WTC11 (cell line): ENCODE data around the gene CCNA2.

Source experiments
- JUN ChIP-seq: sonication (generic); formaldehyde crosslinking; IDR thresholded peaks from 2 replicates; pipeline ENCODE4 v1.8.0; 2023; ENCODE audit warnings: mild to moderate bottlenecking, missing genetic modification reagents
- NR3C1 ChIP-seq: sonication (generic); formaldehyde crosslinking; conservative IDR thresholded peaks from 2 replicates; pipeline ENCODE4 v1.8.1; 2023; ENCODE audit warnings: low read depth, mild to moderate bottlenecking, missing genetic modification reagents
- SP1 ChIP-seq: sonication (generic); formaldehyde crosslinking; conservative IDR thresholded peaks from 2 replicates; pipeline ENCODE4 v1.8.1; 2022; ENCODE audit warnings: missing genetic modification reagents
- TF ChIP-seq, protein P1 (sequence below): sonication (generic); formaldehyde crosslinking; IDR thresholded peaks from 2 replicates; pipeline ENCODE4 v1.8.1; 2022; ENCODE audit warnings: mild to moderate bottlenecking, missing genetic modification reagents, moderate library complexity, borderline replicate concordance
- TF ChIP-seq, protein P2 (sequence below): fragments of 200-600 bp; IDR thresholded peaks from 2 replicates; pipeline ENCODE4 v1.8.0; 2022; ENCODE audit warnings: antibody characterized with exemption

DNA sequence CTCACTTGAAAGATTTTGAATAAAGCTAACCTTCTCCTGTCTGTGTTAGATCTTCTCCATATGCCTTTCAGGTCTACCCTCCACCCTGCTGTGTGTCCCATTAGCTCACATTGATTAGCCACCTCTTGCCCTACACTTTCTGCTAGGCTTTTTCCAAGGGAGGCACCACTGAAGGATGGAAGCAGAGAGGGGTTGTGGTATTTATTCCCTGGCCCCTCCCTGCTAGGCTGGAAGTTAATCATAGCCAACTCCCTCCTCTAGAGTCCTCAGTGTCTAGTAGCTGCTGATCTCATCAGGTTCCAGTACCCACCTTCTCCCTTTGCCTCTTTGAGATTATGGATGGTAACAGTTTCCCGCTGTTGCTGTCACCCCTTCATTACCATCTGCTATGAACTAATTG is 49.8 kb downstream of the CCNA2 start:
- TF ChIP-seq, protein P1, sequence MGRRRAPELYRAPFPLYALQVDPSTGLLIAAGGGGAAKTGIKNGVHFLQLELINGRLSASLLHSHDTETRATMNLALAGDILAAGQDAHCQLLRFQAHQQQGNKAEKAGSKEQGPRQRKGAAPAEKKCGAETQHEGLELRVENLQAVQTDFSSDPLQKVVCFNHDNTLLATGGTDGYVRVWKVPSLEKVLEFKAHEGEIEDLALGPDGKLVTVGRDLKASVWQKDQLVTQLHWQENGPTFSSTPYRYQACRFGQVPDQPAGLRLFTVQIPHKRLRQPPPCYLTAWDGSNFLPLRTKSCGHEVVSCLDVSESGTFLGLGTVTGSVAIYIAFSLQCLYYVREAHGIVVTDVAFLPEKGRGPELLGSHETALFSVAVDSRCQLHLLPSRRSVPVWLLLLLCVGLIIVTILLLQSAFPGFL = no peak
- no peak for TF ChIP-seq JUN (CRISPR knock-in tag)
- TF ChIP-seq, protein P2, sequence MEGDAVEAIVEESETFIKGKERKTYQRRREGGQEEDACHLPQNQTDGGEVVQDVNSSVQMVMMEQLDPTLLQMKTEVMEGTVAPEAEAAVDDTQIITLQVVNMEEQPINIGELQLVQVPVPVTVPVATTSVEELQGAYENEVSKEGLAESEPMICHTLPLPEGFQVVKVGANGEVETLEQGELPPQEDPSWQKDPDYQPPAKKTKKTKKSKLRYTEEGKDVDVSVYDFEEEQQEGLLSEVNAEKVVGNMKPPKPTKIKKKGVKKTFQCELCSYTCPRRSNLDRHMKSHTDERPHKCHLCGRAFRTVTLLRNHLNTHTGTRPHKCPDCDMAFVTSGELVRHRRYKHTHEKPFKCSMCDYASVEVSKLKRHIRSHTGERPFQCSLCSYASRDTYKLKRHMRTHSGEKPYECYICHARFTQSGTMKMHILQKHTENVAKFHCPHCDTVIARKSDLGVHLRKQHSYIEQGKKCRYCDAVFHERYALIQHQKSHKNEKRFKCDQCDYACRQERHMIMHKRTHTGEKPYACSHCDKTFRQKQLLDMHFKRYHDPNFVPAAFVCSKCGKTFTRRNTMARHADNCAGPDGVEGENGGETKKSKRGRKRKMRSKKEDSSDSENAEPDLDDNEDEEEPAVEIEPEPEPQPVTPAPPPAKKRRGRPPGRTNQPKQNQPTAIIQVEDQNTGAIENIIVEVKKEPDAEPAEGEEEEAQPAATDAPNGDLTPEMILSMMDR = no peak
- no peak for TF ChIP-seq SP1 (CRISPR knock-in tag)
- no peak for TF ChIP-seq NR3C1
